Mucosa of gallbladder (tissue), 1 donor: ENCODE data around the gene R3HDM2. TPM values are rescaled to one million over a fixed set of nuclear protein-coding genes. Genes with fewer than 3 reads are reported as not detected.

ENCODE experiments used
- DNase-seq: peaks from one replicate; pipeline ENCODE4 v3.0.0-alpha.2; 2020; ENCODE audit warnings: low spot score
- total RNA-seq: library from RNA; stranded (reverse); gene quantifications from one replicate; pipeline ENCODE4 v1.2.1, GENCODE V29; 2021
- donor health status: DM: no; HTN: no; CAD: no.

Gene R3HDM2
- 73.5 TPM for total RNA-seq

- peak; percentile 96 for DNase-seq
Observed at GRCh38 chr12:57430931-57431566, at the start of gene R3HDM2. Gene R3HDM2 (minus strand): TSS chr12:57431043. CDS start chr12:57310428, 120,615 bp downstream.

- DNase-seq, result no peak
Observed at GRCh38 chr12:57479376-57480115, 48.7 kb upstream of the R3HDM2 start, which contains the start of gene ARHGAP9. Gene ARHGAP9 (minus strand): TSS chr12:57479866. CDS start chr12:57479406, 460 bp downstream.

GRCh38 chr12:57479043-57479375, 48.2 kb upstream of the R3HDM2 start:
- DNase-seq, result no peak

GRCh38 chr12:57477710-57478681, 47.2 kb upstream of the R3HDM2 start:
- no peak for DNase-seq

- DNase-seq, result no peak
Observed at GRCh38 chr12:57476993-57477709, 46.3 kb upstream of the R3HDM2 start.

GRCh38 chr12:57476162-57476992, 45.5 kb upstream of the R3HDM2 start:
- DNase-seq, result no peak

GRCh38 chr12:57475271-57476161, 44.7 kb upstream of the R3HDM2 start:
- no peak for DNase-seq

DNA sequence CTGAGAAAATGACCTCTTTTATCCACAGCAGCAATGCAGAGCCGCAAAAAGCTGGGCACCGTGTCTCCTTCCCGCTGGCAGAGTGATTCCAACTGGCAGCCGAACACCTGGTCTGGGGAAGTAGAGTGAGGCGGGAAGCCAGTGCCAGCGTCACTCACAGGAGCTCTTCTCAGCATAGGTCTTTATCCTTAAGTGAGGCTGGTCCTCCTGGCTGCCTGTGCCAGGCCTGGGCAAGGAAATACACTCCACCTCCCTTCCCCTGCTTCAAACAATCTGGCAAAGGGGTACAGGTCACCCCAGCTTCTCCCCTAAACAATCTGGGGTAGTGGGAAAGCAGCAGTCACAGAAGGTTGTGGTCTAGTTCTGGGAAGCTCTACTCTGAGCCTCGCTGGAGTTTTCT, 44.0 kb upstream of the R3HDM2 start:
- DNase-seq, result no peak

DNA sequence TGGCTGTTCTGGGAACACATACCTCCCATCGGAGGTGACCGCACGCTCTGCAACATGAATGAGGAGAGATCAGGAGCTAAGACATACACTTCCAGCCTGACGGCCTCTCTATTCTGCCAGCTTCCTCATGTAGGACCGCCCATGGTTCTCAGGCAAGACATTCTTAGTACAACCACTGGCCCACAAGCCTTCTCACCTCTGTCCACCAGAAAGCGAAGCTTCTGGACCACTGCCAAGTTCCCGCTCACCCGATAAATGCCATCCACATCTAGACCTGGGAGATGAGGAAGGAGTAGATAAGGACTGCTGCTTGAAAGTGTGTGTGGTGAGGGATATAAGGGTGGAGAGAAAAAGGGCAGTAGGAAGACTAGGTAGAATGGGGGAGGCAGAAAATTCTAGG, 43.6 kb upstream of the R3HDM2 start:
- no peak for DNase-seq

GRCh38 chr12:57473886-57474285, 43.0 kb upstream of the R3HDM2 start:
- no peak for DNase-seq

DNA sequence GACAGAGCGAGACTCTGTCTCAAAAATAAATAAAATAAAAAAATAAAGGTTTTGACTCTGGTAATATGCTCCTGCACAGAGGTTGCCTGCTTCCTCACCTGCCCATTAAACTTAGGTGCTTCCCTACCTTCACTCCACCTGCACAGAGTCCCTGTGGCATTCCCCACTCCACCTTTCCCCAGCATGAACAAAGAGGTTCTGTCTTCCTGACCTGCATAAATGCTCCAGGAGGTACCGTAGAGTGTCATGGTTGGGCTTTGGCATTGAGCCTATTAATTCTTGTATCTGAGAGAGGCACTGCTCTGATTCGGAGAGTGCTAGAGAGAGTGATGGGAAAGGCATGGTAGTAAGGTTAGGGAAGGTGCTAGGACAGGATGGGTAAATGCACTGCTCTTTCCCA, 42.5 kb upstream of the R3HDM2 start:
- no peak for DNase-seq

DNA sequence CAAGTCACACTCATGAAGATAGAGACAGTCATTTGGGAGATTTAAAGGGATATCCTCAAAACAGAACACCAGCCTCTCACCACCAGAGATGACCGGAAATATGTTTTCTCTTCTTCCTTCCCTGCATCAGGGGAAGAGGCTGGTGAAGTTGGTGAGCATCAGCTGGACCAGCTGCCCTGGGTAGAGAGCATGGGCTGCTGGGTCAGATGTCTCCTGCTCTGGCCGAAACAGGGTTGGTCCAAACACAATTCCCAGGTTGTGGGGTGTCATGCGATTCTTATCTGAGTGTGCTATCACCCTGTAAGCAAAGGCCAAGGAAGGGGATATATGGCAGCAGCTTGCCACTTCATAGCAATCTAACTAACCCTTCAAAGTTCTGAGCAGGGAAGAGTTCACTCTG, 41.5 kb upstream of the R3HDM2 start:
- no peak for DNase-seq

- DNase-seq, result no peak
Observed at GRCh38 chr12:57471661-57472060, 40.8 kb upstream of the R3HDM2 start.

DNA sequence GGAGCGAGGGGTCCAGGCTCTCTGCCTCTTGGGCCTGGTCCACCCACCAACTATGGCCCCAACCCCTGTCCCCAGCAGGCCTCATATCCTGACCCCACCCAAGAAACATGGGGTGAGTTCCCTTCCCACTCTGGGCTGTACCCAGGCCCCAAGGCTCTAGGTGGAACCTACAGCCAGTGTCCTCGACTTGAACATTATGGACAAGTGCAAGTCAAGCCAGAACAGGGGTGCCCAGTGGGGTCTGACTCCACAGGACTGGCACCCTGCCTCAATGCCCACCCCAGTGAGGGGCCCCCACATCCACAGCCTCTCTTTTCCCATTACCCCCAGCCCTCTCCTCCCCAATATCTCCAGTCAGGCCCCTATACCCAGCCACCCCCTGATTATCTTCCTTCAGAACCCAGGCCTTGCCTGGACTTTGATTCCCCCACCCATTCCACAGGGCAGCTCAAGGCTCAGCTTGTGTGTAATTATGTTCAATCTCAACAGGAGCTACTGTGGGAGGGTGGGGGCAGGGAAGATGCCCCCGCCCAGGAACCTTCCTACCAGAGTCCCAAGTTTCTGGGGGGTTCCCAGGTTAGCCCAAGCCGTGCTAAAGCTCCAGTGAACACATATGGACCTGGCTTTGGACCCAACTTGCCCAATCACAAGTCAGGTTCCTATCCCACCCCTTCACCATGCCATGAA, 40.3 kb upstream of the R3HDM2 start:
- DNase-seq, result no peak

- DNase-seq, result no peak
Observed at GRCh38 chr12:57470286-57470969, 39.6 kb upstream of the R3HDM2 start.

- DNase-seq, result no peak
Observed at GRCh38 chr12:57469296-57470164, 38.7 kb upstream of the R3HDM2 start.

DNA sequence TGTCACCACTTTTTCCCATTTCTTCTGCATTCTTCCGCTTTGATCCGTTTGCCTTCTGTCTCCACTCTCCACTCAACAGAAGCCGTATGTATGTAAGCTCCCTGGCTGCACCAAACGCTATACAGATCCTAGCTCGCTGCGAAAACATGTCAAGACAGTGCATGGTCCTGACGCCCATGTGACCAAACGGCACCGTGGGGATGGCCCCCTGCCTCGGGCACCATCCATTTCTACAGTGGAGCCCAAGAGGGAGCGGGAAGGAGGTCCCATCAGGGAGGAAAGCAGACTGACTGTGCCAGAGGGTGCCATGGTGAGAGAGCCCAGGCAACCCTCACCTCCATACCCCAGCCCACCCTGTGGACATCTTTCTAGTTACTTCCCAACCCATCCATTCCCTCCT, 37.1 kb upstream of the R3HDM2 start:
- no peak for DNase-seq
